SH-SY5Y (cell line): ENCODE data around the gene DAW1.

ENCODE experiments used
- GATA2 ChIP-seq: IDR thresholded peaks from 2 replicates; pipeline ENCODE4 v1.6.1; 2011; ENCODE audit warnings: mild to moderate bottlenecking, low read depth, low read length
- GATA3 ChIP-seq: IDR thresholded peaks from 2 replicates; pipeline ENCODE4 v1.6.1; 2011; ENCODE audit warnings: low read depth, mild to moderate bottlenecking, low read length, moderate library complexity

GRCh38 chr2:227932001-227932400, 60.6 kb downstream of the DAW1 start:
- TF ChIP-seq GATA2 (no peak), GATA3 (no peak)
